ENCODE measurements around the gene CRLF3.
"Not testable (repeated sequence)": the region's sequence is repeated elsewhere in the genome, so short reads cannot be mapped to it uniquely, and the experiment has no call there.

The CRLF3 gene

GRCh38 chr17:30734153-30734552 lies 90.3 kb downstream of the CRLF3 start:
- DNase-seq: not testable (repeated sequence)

Data from NCI-H1694 treated with DMSO at 0.1 percent for 48 hours (cell line).